ENCODE measurements around the gene NSUN6.
"Not testable (repeated sequence)": the region's sequence is repeated elsewhere in the genome, so short reads cannot be mapped to it uniquely, and the experiment has no call there.

NSUN6 gene

GRCh38 chr10:18659125-18659818, 7.9 kb upstream of the NSUN6 start, which contains the start of gene ARL5B:
TSS of gene ARL5B (plus strand) at chr10:18659431. CDS start at chr10:18659638, 207 bp downstream.
- peak; percentile 90 to 95 for DNase-seq

- DNase-seq = peak in 1 of 2 donors; percentile 7
Observed at GRCh38 chr10:18658271-18659124, 7.1 kb upstream of the NSUN6 start.

- no peak for DNase-seq
Observed at GRCh38 chr10:18656724-18657123, 5.3 kb upstream of the NSUN6 start.

- no peak for DNase-seq
Observed at GRCh38 chr10:18653112-18653511, 1.7 kb upstream of the NSUN6 start.

- DNase-seq = no peak
Observed at GRCh38 chr10:18650404-18650997, 886 bp downstream of the NSUN6 start.

GRCh38 chr10:18649364-18649959, 1.9 kb downstream of the NSUN6 start:
- no peak for DNase-seq

GRCh38 chr10:18647945-18648344, 3.4 kb downstream of the NSUN6 start:
- no peak for DNase-seq

- DNase-seq = no peak
Observed at GRCh38 chr10:18647151-18647550, 4.2 kb downstream of the NSUN6 start.

- not testable (repeated sequence) for DNase-seq
Observed at GRCh38 chr10:18639719-18640118, 11.7 kb downstream of the NSUN6 start.

- not testable (repeated sequence) for DNase-seq
Observed at GRCh38 chr10:18637400-18637799, 14.0 kb downstream of the NSUN6 start.

- DNase-seq = no peak
Observed at GRCh38 chr10:18635995-18636394, 15.4 kb downstream of the NSUN6 start.

- not testable (repeated sequence) for DNase-seq
Observed at GRCh38 chr10:18632500-18632899, 18.9 kb downstream of the NSUN6 start.

- peak in 1 of 2 donors; percentile 26 for DNase-seq
Observed at GRCh38 chr10:18627452-18628018, 23.9 kb downstream of the NSUN6 start.

GRCh38 chr10:18625886-18626285, 25.5 kb downstream of the NSUN6 start:
- DNase-seq = no peak

- DNase-seq = not testable (repeated sequence)
Observed at GRCh38 chr10:18623671-18624070, 27.7 kb downstream of the NSUN6 start.

GRCh38 chr10:18620856-18621255, 30.5 kb downstream of the NSUN6 start:
- no peak for DNase-seq

GRCh38 chr10:18619016-18619415, 32.4 kb downstream of the NSUN6 start:
- peak in 1 of 2 donors; percentile 13 for DNase-seq

GRCh38 chr10:18616337-18616736, 35.0 kb downstream of the NSUN6 start:
- DNase-seq = no peak

- no peak for DNase-seq
Observed at GRCh38 chr10:18615618-18616017, 35.8 kb downstream of the NSUN6 start.

- no peak for DNase-seq
Observed at GRCh38 chr10:18611168-18611567, 40.2 kb downstream of the NSUN6 start.

GRCh38 chr10:18610517-18610916, 40.9 kb downstream of the NSUN6 start:
- DNase-seq = no peak

GRCh38 chr10:18608596-18608995, 42.8 kb downstream of the NSUN6 start:
- DNase-seq = no peak

All from hippocampal formation (tissue), 2 donors.